Testis (tissue), 3 donors: Measurements from ENCODE around the gene PRKCZ. TPM values are rescaled to one million over a fixed set of nuclear protein-coding genes. Genes with fewer than 3 reads are reported as not detected.

ENCODE experiments used
- DNase-seq: peaks from one replicate; pipeline ENCODE4 v3.0.0-alpha.2; 2019
- H3K27ac ChIP-seq, 2 donors: fragments of 200-600 bp; sonication (generic); one replicate each; pipeline ENCODE4 v1.5.1; 2019
- H3K27me3 ChIP-seq: fragments of 200-600 bp; sonication (generic); one replicate; pipeline ENCODE4 v1.5.1; 2019
- H3K36me3 ChIP-seq: fragments of 200-600 bp; sonication (generic); one replicate; pipeline ENCODE4 v1.5.1; 2017; ENCODE audit warnings: low read depth; ENCODE audit errors: missing control alignments
- H3K4me1 ChIP-seq: fragments of 200-600 bp; sonication (generic); one replicate; pipeline ENCODE4 v1.5.1; 2019
- H3K4me3 ChIP-seq, 2 donors: fragments of 200-600 bp; sonication (generic); one replicate each; pipeline ENCODE4 v1.5.1; 2017 to 2019
- H3K9me3 ChIP-seq: fragments of 200-600 bp; sonication (generic); one replicate; pipeline ENCODE4 v1.5.1; 2017
- CTCF ChIP-seq, 3 experiments: fragments of 450-650 bp in 2 of 3; fragments of 200-600 bp in 1 of 3; sonication (generic) in 1 of 3; IDR thresholded peaks; one replicate each; pipeline ENCODE4 v1.5.1; 2016 to 2019; ENCODE audit warnings: antibody characterized with exemption in 3 of 3, mild to moderate bottlenecking in 2 of 3, moderate library complexity in 1 of 3
- POLR2A ChIP-seq: fragments of 450-650 bp; IDR thresholded peaks from one replicate; pipeline ENCODE4 v1.6.1; 2017; ENCODE audit warnings: antibody characterized with exemption, mild to moderate bottlenecking, moderate library complexity
- WGBS, 2 donors: methylation state at CpG; one replicate each; pipeline ENCODE4 v1.1.5; 2018; 5-methylcytosine and 5-hydroxymethylcytosine counted together
- intact Hi-C: fragments of 100-400 bp; cut with DNase I; formaldehyde crosslinking; loops from one replicate; pipeline ENCODE4 v1.15.1; 2023; ENCODE audit warnings: low total_unique reads
- polyA plus RNA-seq: library from polyadenylated mRNA; stranded (reverse); fragments of 350-450 nt; fragmentation: Illumina TruSeq; extraction: RNeasy Lipid Tissue Mini Kit (QIAGEN cat#74804); gene quantifications from one replicate; pipeline ENCODE4 v1.2.3, GENCODE V29; 2014; ENCODE audit warnings: low read depth, low replicate concordance; ENCODE audit not compliant: insufficient read depth
- total RNA-seq, 2 donors: library from RNA; depleted of rRNA; stranded (reverse); fragments of >200 nt; gene quantifications; one replicate each; pipeline ENCODE4 v1.2.3, GENCODE V29; 2016

Gene PRKCZ
- total and polyA plus RNA-seq, 3 donors from 2014 or later, result 86.4 to 142 (median 123) TPM

GRCh38 chr1:2100780-2101108, 50.5 kb downstream of the PRKCZ start:
- Histone ChIP-seq H3K9me3 (no peaks in the 10 kb centered on the region), H3K4me1 (no peaks in the 10 kb centered on the region), H3K4me3 (no peak overlapping the region), H3K27ac (no peak overlapping the region), H3K27me3 (no peaks in the 10 kb centered on the region), H3K36me3 (no peaks in the 10 kb centered on the region)
- intact Hi-C loops, result no loop called here
- WGBS, 2 donors, result 93 to 94% methylated on average over 4 of the region's 4 CpGs
- no peak for TF ChIP-seq POLR2A
- TF ChIP-seq CTCF (IDR thresholded peaks at IDR 0.05), result no peak
- DNase-seq, result no peak

GRCh38 chr1:2101531-2101930, 51.3 kb downstream of the PRKCZ start:
- Histone ChIP-seq H3K9me3 (no peaks in the 10 kb centered on the region), H3K4me1 (no peaks in the 10 kb centered on the region), H3K4me3 (no peak overlapping the region), H3K27me3 (no peaks in the 10 kb centered on the region), H3K36me3 (no peaks in the 10 kb centered on the region), H3K27ac (no peak overlapping the region)
- DNase-seq, result no peak
- WGBS, 2 donors, result 89 to 97% methylated on average over 14 to 16 of the region's 16 CpGs
- intact Hi-C loops, result no loop called here
- TF ChIP-seq CTCF (IDR thresholded peaks at IDR 0.05) (no peak), POLR2A (no peak)

- no peak overlapping the region for H3K27ac ChIP-seq
- DNase-seq, result no peak
- no peaks in the 10 kb centered on the region for H3K27me3 ChIP-seq
- WGBS, 2 donors, result 84 to 91% methylated on average over 7 to 8 of the region's 8 CpGs
- no peak overlapping the region for H3K4me3 ChIP-seq
- no peaks in the 10 kb centered on the region for H3K4me1 ChIP-seq
- no peaks in the 10 kb centered on the region for H3K36me3 ChIP-seq
- intact Hi-C loops, result no loop called here
- H3K9me3 ChIP-seq, result no peaks in the 10 kb centered on the region
- no peak for TF ChIP-seq POLR2A
- TF ChIP-seq CTCF (IDR thresholded peaks at IDR 0.05), result no peak
Measured at GRCh38 chr1:2101946-2102345, 51.7 kb downstream of the PRKCZ start.

- 90 to 96% methylated on average over 10 to 12 of the region's 12 CpGs for WGBS, 2 donors
- TF ChIP-seq CTCF (IDR thresholded peaks at IDR 0.05) (no peak), POLR2A (no peak)
Measured at GRCh38 chr1:2102753-2103152, 52.5 kb downstream of the PRKCZ start.

GRCh38 chr1:2103266-2103900, 53.2 kb downstream of the PRKCZ start:
- H3K27ac ChIP-seq, result no peak overlapping the region
- intact Hi-C loops, result no loop called here
- H3K27me3 ChIP-seq, result no peaks in the 10 kb centered on the region
- no peak for DNase-seq
- no peaks in the 10 kb centered on the region for H3K9me3 ChIP-seq
- TF ChIP-seq POLR2A (no peak), CTCF (IDR thresholded peaks at IDR 0.05) (no peak)
- H3K4me1 ChIP-seq, result no peaks in the 10 kb centered on the region
- WGBS, 2 donors, result 84 to 87% methylated on average over 25 of the region's 25 CpGs
- H3K4me3 ChIP-seq, result no peak overlapping the region
- no peaks in the 10 kb centered on the region for H3K36me3 ChIP-seq

More at GRCh38 chr1:2102753-2103152, 52.5 kb downstream of the PRKCZ start:
- Histone ChIP-seq H3K4me1 (no peaks in the 10 kb centered on the region), H3K36me3 (no peaks in the 10 kb centered on the region), H3K9me3 (no peaks in the 10 kb centered on the region), H3K27me3 (no peaks in the 10 kb centered on the region), H3K27ac (no peak overlapping the region), H3K4me3 (no peak overlapping the region)
- DNase-seq, result no peak
- intact Hi-C loops, result no loop called here
